H1 (cell line): ENCODE results near the gene FES. TPM values are rescaled to one million over a fixed set of nuclear protein-coding genes. Genes with fewer than 3 reads are reported as not detected.

Experiments
- CTCF ChIA-PET: fragments of 300-600 bp; sonication (Branson Sonifier 250); formaldehyde crosslinking; loops from one replicate; lab custom pipeline; 2021; ENCODE audit not compliant: partially characterized antibody; lab: Charles Lee
- POLR2A ChIA-PET: fragments of 300-600 bp; sonication (Branson Sonifier 250); formaldehyde crosslinking; loops from one replicate; lab custom pipeline; 2021; ENCODE audit warnings: inconsistent platforms; ENCODE audit not compliant: partially characterized antibody; lab: Charles Lee
- DNase-seq, 2 experiments: peaks; one replicate each; pipeline versions ENCODE4 v3.0.0 to v3.0.0-alpha.2; 2010 to 2022; ENCODE audit warnings: low spot score in 2 of 2, low read depth in 1 of 2, mixed read lengths in 1 of 2
- FAIRE-seq: peaks from 2 replicates; lab custom pipeline; 2011; peaks lifted over from hg19 to GRCh38; lab: Jason Lieb, UNC
- H2AFZ ChIP-seq: 2 replicates; pipeline ENCODE4 v1.8.1; 2012; ENCODE audit warnings: low read length, inconsistent platforms
- H2AK5ac ChIP-seq: 2 replicates; pipeline ENCODE4 v1.6.1; 2013; ENCODE audit warnings: low read depth, low read length
- H2BK120ac ChIP-seq: replicated peaks from 2 replicates; pipeline ENCODE3; 2013; ENCODE audit warnings: low read depth, low read length, inconsistent platforms
- H2BK12ac ChIP-seq: 2 replicates; pipeline ENCODE4 v1.6.1; 2013; ENCODE audit warnings: low read depth, low read length
- H2BK15ac ChIP-seq: 2 replicates; pipeline ENCODE4 v1.6.1; 2013; ENCODE audit warnings: low read length
- H2BK20ac ChIP-seq: 2 replicates; pipeline ENCODE4 v1.6.1; 2013; ENCODE audit warnings: low read length
- H2BK5ac ChIP-seq: 2 replicates; pipeline ENCODE4 v1.6.1; 2013; ENCODE audit warnings: low read depth, low read length
- H3K14ac ChIP-seq: 2 replicates; pipeline ENCODE4 v1.6.1; 2013; ENCODE audit warnings: inconsistent platforms; ENCODE audit not compliant: insufficient read length
- H3K18ac ChIP-seq: 2 replicates; pipeline ENCODE4 v1.6.1; 2013; ENCODE audit warnings: low read length; ENCODE audit errors: extremely low read depth
- H3K23ac ChIP-seq: 2 replicates; pipeline ENCODE4 v1.6.1; 2013; ENCODE audit warnings: inconsistent platforms; ENCODE audit not compliant: insufficient read length
- H3K23me2 ChIP-seq: 2 replicates; pipeline ENCODE4 v1.6.1; 2013; ENCODE audit warnings: low read depth, low read length
- H3K27ac ChIP-seq: 2 replicates; pipeline ENCODE4 v1.6.1; 2011; ENCODE audit warnings: low read depth, low read length, inconsistent platforms
- H3K27me3 ChIP-seq, 4 experiments: replicated peaks in 1 of 4; 1 replicate in 1 of 4; 2 replicates in 3 of 4; pipeline versions ENCODE4 v1.6.1 to v1.8.1; 2011 to 2013; ENCODE audit warnings: low read length in 3 of 4, mild to moderate bottlenecking in 3 of 4, inconsistent platforms in 2 of 4, mixed read lengths in 2 of 4, moderate library complexity in 1 of 4; ENCODE audit not compliant: control insufficient read depth in 3 of 4, insufficient read depth in 3 of 4; ENCODE audit errors: extremely low read depth in 1 of 4
- H3K36me3 ChIP-seq, 4 experiments: 2 replicates each; pipeline versions ENCODE4 v1.6.1 to v1.8.1; 2011 to 2013; ENCODE audit warnings: mild to moderate bottlenecking in 4 of 4, low read length in 3 of 4, moderate library complexity in 2 of 4, control low read depth in 1 of 4, inconsistent platforms in 1 of 4; ENCODE audit not compliant: insufficient read depth in 4 of 4, control insufficient read depth in 2 of 4
- H3K4ac ChIP-seq: replicated peaks from 2 replicates; pipeline ENCODE3; 2013; ENCODE audit warnings: low read length, low read depth, mixed read lengths, inconsistent platforms; ENCODE audit not compliant: insufficient read length
- H3K4me1 ChIP-seq, 4 experiments: replicated peaks in 1 of 4; 1 replicate in 1 of 4; 2 replicates in 3 of 4; pipeline versions ENCODE4 v1.6.1 to v1.8.1; 2011 to 2013; ENCODE audit warnings: low read length in 3 of 4, inconsistent platforms in 2 of 4, mixed read lengths in 1 of 4; ENCODE audit not compliant: insufficient read depth in 4 of 4, control insufficient read depth in 3 of 4
- H3K4me2 ChIP-seq, 2 experiments: 2 replicates each; pipeline versions ENCODE4 v1.6.1 to v1.8.1; 2011 to 2013; ENCODE audit warnings: low read depth in 2 of 2, low read length in 2 of 2, control low read depth in 1 of 2, inconsistent platforms in 1 of 2, mild to moderate bottlenecking in 1 of 2; ENCODE audit not compliant: insufficient read depth in 1 of 2
- H3K4me3 ChIP-seq, 4 experiments: fragments of 200-600, 300-600 bp in 1 of 4; sonication (generic), shearing (Covaris generic), sonication (Bioruptor Twin) in 1 of 4; 2 replicates each; pipeline versions ENCODE4 v1.5.1 to v1.8.1; 2011 to 2016; ENCODE audit warnings: low read length in 4 of 4, low read depth in 3 of 4, control low read depth in 2 of 4, inconsistent platforms in 2 of 4, mild to moderate bottlenecking in 2 of 4, mixed read lengths in 1 of 4, moderate library complexity in 1 of 4; ENCODE audit not compliant: insufficient read depth in 2 of 4; ENCODE audit errors: extremely low read depth in 1 of 4
- H3K56ac ChIP-seq: replicated peaks from 2 replicates; pipeline ENCODE3; 2013; ENCODE audit warnings: low read depth, mild to moderate bottlenecking, mixed read lengths, low read length, inconsistent platforms; ENCODE audit not compliant: insufficient read length
- H3K79me1 ChIP-seq: 2 replicates; pipeline ENCODE4 v1.6.1; 2013; ENCODE audit warnings: low read depth, low read length, control low read depth
- H3K79me2 ChIP-seq, 2 experiments: 2 replicates each; pipeline versions ENCODE4 v1.6.1 to v1.8.1; 2012 to 2013; ENCODE audit warnings: low read length in 2 of 2, mild to moderate bottlenecking in 2 of 2, inconsistent platforms in 1 of 2; ENCODE audit not compliant: insufficient read depth in 2 of 2, control insufficient read depth in 1 of 2
- H3K9ac ChIP-seq, 4 experiments: replicated peaks in 1 of 4; 1 replicate in 1 of 4; 2 replicates in 3 of 4; pipeline versions ENCODE4 v1.6.1 to v1.8.1; 2011 to 2013; ENCODE audit warnings: low read depth in 3 of 4, low read length in 3 of 4, control low read depth in 2 of 4, mild to moderate bottlenecking in 2 of 4, moderate library complexity in 2 of 4, inconsistent platforms in 1 of 4; ENCODE audit errors: extremely low read depth in 1 of 4
- H3K9me3 ChIP-seq, 2 experiments: 2 replicates each; pipeline versions ENCODE4 v1.6.1 to v1.8.1; 2012 to 2013; ENCODE audit warnings: mild to moderate bottlenecking in 2 of 2, moderate library complexity in 2 of 2, control low read depth in 1 of 2, inconsistent platforms in 1 of 2, low read depth in 1 of 2, low read length in 1 of 2, mixed read lengths in 1 of 2; ENCODE audit not compliant: insufficient read depth in 2 of 2
- H4K20me1 ChIP-seq, 2 experiments: replicated peaks in 1 of 2; 2 replicates each; pipeline versions ENCODE3 to v1.8.1; 2011 to 2013; ENCODE audit warnings: inconsistent platforms in 2 of 2, low read length in 2 of 2, mild to moderate bottlenecking in 1 of 2; ENCODE audit not compliant: insufficient read depth in 2 of 2, control insufficient read depth in 1 of 2
- H4K5ac ChIP-seq: 2 replicates; pipeline ENCODE4 v1.6.1; 2013; ENCODE audit warnings: low read length, low read depth, mixed read lengths, inconsistent platforms; ENCODE audit not compliant: insufficient read length
- H4K8ac ChIP-seq: 2 replicates; pipeline ENCODE4 v1.8.0; 2013; ENCODE audit warnings: mild to moderate bottlenecking, moderate library complexity, low read length, inconsistent platforms; ENCODE audit not compliant: insufficient read depth; ENCODE audit errors: extremely low read depth
- H4K91ac ChIP-seq: replicated peaks from 2 replicates; pipeline ENCODE3; 2013; ENCODE audit warnings: low read length, mixed read lengths, inconsistent platforms; ENCODE audit not compliant: insufficient read length
- BACH1 ChIP-seq: IDR thresholded peaks from 2 replicates; pipeline ENCODE4 v1.6.1; 2012; ENCODE audit warnings: low read length, improper control_type of control experiment
- CTCF ChIP-seq, 3 experiments: IDR thresholded peaks; 1 replicate in 2 of 3; 2 replicates in 1 of 3; pipeline versions ENCODE4 v1.5.1 to v1.6.1; 2011; ENCODE audit warnings: low read length in 3 of 3, mild to moderate bottlenecking in 3 of 3, inconsistent platforms in 2 of 3, low read depth in 1 of 3, moderate library complexity in 1 of 3; ENCODE audit not compliant: insufficient read depth in 1 of 3; ENCODE audit errors: control extremely low read depth in 1 of 3
- KDM5A ChIP-seq: fragments of 200-600 bp; IDR thresholded peaks from 2 replicates; pipeline ENCODE4 v1.7.1; 2012; ENCODE audit warnings: mild to moderate bottlenecking, low read length, inconsistent platforms, mixed read lengths
- NANOG ChIP-seq: IDR thresholded peaks from 2 replicates; pipeline ENCODE4 v1.6.1; 2011; ENCODE audit warnings: low read length, low read depth, mild to moderate bottlenecking, inconsistent platforms; ENCODE audit not compliant: insufficient read depth, poor library complexity, severe bottlenecking
- NRF1 ChIP-seq: IDR thresholded peaks from 2 replicates; pipeline ENCODE4 v1.6.1; 2011; ENCODE audit warnings: mild to moderate bottlenecking, low read depth, low read length, improper control_type of control experiment
- TBP ChIP-seq: IDR thresholded peaks from 2 replicates; pipeline ENCODE4 v1.6.1; 2011; ENCODE audit warnings: low read depth, low read length, improper control_type of control experiment
- whole genome bisulfite sequencing, 2 experiments: shearing (Covaris generic) in 1 of 2; methylation state at CpG; one replicate each; pipeline versions ENCODE4 v1.1.6 to v1.1.7; 2013 to 2015; ENCODE audit warnings: low lambda C conversion rate in 2 of 2, mixed read lengths in 2 of 2, inconsistent platforms in 1 of 2, low coverage in 1 of 2, missing lambda C conversion rate in 1 of 2; ENCODE audit not compliant: insufficient replicate concordance in 2 of 2, insufficient coverage in 1 of 2, insufficient read length in 1 of 2; ENCODE audit errors: extremely low coverage in 1 of 2, missing lambda C conversion rate in 1 of 2; 5-methylcytosine and 5-hydroxymethylcytosine counted together
- polyA plus RNA-seq, 7 experiments: library from polyadenylated mRNA; depleted of rRNA in 3 of 7; stranded (reverse) in 5 of 7; unstranded in 2 of 7; fragments of >200 nt in 5 of 7; fragments of 200-250 nt in 2 of 7; gene quantifications; 1 replicate in 5 of 7; 2 replicates in 1 of 7; 4 replicates in 1 of 7; pipeline versions ENCODE4 v1.2.1 to v1.2.3, GENCODE V29; 2011 to 2013; ENCODE audit warnings: missing spikeins in 2 of 7, mixed read lengths in 2 of 7
- total RNA-seq: library from RNA; stranded (reverse); fragmentation: NEBNext Ultra II Directional; extraction: Animal tissue kit (Norgen Biotek cat#: 25700); gene quantifications from 2 replicates; pipeline ENCODE4 v1.2.1, GENCODE V29; 2021

Gene FES
- total and polyA plus RNA-seq, 2 of the 8 experiments (the other 6 are each of a cell fraction or from before 2014, with no cell fraction given), result 8.5 to 8.6 TPM

- H3K27ac ChIP-seq, result no peak overlapping the region
- FAIRE-seq, result no peak
- ChIA-PET POLR2A (interaction anchor here (1.1 kb wide), 1 partner anchor 14 kb away, joined by 3 read pairs; no protein-coding TSS in a partner anchor), CTCF (interaction anchor here (1.9 kb wide), 1 partner anchor 12 kb away, joined by 5 read pairs; no protein-coding TSS in a partner anchor)
- H3K27me3 ChIP-seq, result no peaks in the 10 kb centered on the region
- H3K36me3 ChIP-seq, result peaks cover 5 to 18% (median 12%) of the 10 kb centered on the region in 4 experiments; a peak in 5 of 8 replicates
- H3K79me2 ChIP-seq, result peaks cover 0 to 5% of the 10 kb centered on the region in 2 experiments; a peak in 2 of 4 replicates
- no peak for TF ChIP-seq NANOG
- no peak for TF ChIP-seq BACH1
- no peak for TF ChIP-seq NRF1
- no peak for TF ChIP-seq KDM5A
- TF ChIP-seq TBP, result no peak
- no peak for TF ChIP-seq CTCF (IDR thresholded peaks at IDR 0.05; ENCODE audit: control extremely low read depth in 1 of 3, insufficient read depth in 1 of 3, low read depth in 1 of 3, low read length in 3 of 3)
- no peak overlapping the region for H4K91ac ChIP-seq
- H4K8ac ChIP-seq, result no peak overlapping the region
- H2BK5ac ChIP-seq, result no peak overlapping the region
- no peak overlapping the region for H2BK120ac ChIP-seq
- H3K18ac ChIP-seq, result no peak overlapping the region
- DNase-seq, result no peak
- no peak overlapping the region for H3K4me2 ChIP-seq
- H3K14ac ChIP-seq, result no peak overlapping the region
- peaks cover 0 to 3% of the 10 kb centered on the region in 2 experiments for H4K20me1 ChIP-seq
- H3K4me3 ChIP-seq, result no peak overlapping the region
- H4K5ac ChIP-seq, result no peak overlapping the region
- H3K4ac ChIP-seq, result no peak overlapping the region
- no peak overlapping the region for H3K23ac ChIP-seq
- H3K56ac ChIP-seq, result no peak overlapping the region
- H3K9me3 ChIP-seq, result no peaks in the 10 kb centered on the region
- peaks cover 3% of the 10 kb centered on the region; the same call in 1 of the 2 replicates for H3K23me2 ChIP-seq
- H3K9ac ChIP-seq, result no peak overlapping the region
- peaks cover 2% of the 10 kb centered on the region; the same call in 1 of the 2 replicates for H3K79me1 ChIP-seq
- H2AFZ ChIP-seq, result no peak overlapping the region
- no peak overlapping the region for H2BK15ac ChIP-seq
- 95% methylated on average over 11 of the region's 20 CpGs; no CpG with 5 or more reads in 1 of the 2 experiments for WGBS, 2 experiments
- H2AK5ac ChIP-seq, result no peak overlapping the region
- no peak overlapping the region for H2BK12ac ChIP-seq
- peaks cover 11 to 24% (median 16%) of the 10 kb centered on the region in 4 experiments for H3K4me1 ChIP-seq
- no peak overlapping the region for H2BK20ac ChIP-seq
Observed at GRCh38 chr15:90876046-90876445, 8.3 kb upstream of the FES start.
